ENCODE measurements around the gene FTL.

FTL gene

GRCh38 chr19:48989701-48990291 lies 24.7 kb downstream of the FTL start:
- TF ChIP-seq EZH2phosphoT487 (IDR thresholded peaks at IDR 0.05; ENCODE audit: borderline replicate concordance, low read length) (no peak), CTCF (IDR thresholded peaks at IDR 0.05; ENCODE audit: low read depth, low read length, poor library complexity, severe bottlenecking) (no peak)
- no peaks in the 10 kb centered on the region for H3K9me2 ChIP-seq (replicated peaks; ENCODE audit: control insufficient read depth, low read length)
- no peaks in the 10 kb centered on the region for H3F3A ChIP-seq (ENCODE audit: control insufficient read depth, insufficient read depth)
- peaks cover 32% of the 10 kb centered on the region for H3K36me3 ChIP-seq (ENCODE audit: control insufficient read depth, low read length)
- peaks cover 31% of the 10 kb centered on the region for H3K79me2 ChIP-seq (ENCODE audit: control insufficient read depth, low read length)
- H3K27me3 ChIP-seq (ENCODE audit: control insufficient read depth, low read length) = no peaks in the 10 kb centered on the region
- H4K20me1 ChIP-seq (ENCODE audit: control insufficient read depth, insufficient read depth, low read depth, low read length) = no peaks in the 10 kb centered on the region
- H3K4me1 ChIP-seq (ENCODE audit: control insufficient read depth, low read length) = peaks cover 13% of the 10 kb centered on the region
- H3K27ac ChIP-seq (ENCODE audit: low read depth, low read length) = no peak overlapping the region
- no peaks in the 10 kb centered on the region for H3K9me3 ChIP-seq (ENCODE audit: control insufficient read depth, insufficient read depth, low read length)
- H3K4me2 ChIP-seq (ENCODE audit: low read length) = no peak overlapping the region
- no peak overlapping the region for H3K4me3 ChIP-seq (ENCODE audit: low read length)

GRCh38 chr19:48990400-48990799 lies 25.3 kb downstream of the FTL start:
- no peak overlapping the region for H3K27ac ChIP-seq (ENCODE audit: low read depth, low read length)
- H3F3A ChIP-seq (ENCODE audit: control insufficient read depth, insufficient read depth) = no peaks in the 10 kb centered on the region
- H4K20me1 ChIP-seq (ENCODE audit: control insufficient read depth, insufficient read depth, low read depth, low read length) = no peaks in the 10 kb centered on the region
- peaks cover 19% of the 10 kb centered on the region for H3K4me1 ChIP-seq (ENCODE audit: control insufficient read depth, low read length)
- H3K4me2 ChIP-seq (ENCODE audit: low read length) = no peak overlapping the region
- no peaks in the 10 kb centered on the region for H3K9me2 ChIP-seq (replicated peaks; ENCODE audit: control insufficient read depth, low read length)
- peaks cover 37% of the 10 kb centered on the region for H3K79me2 ChIP-seq (ENCODE audit: control insufficient read depth, low read length)
- TF ChIP-seq CTCF (IDR thresholded peaks at IDR 0.05; ENCODE audit: low read depth, low read length, poor library complexity, severe bottlenecking) = no peak
- TF ChIP-seq EZH2phosphoT487 (IDR thresholded peaks at IDR 0.05; ENCODE audit: borderline replicate concordance, low read length) = no peak
- H3K36me3 ChIP-seq (ENCODE audit: control insufficient read depth, low read length) = peaks cover 32% of the 10 kb centered on the region
- H3K9me3 ChIP-seq (ENCODE audit: control insufficient read depth, insufficient read depth, low read length) = no peaks in the 10 kb centered on the region
- H3K4me3 ChIP-seq (ENCODE audit: low read length) = no peak overlapping the region
- no peaks in the 10 kb centered on the region for H3K27me3 ChIP-seq (ENCODE audit: control insufficient read depth, low read length)

DNA sequence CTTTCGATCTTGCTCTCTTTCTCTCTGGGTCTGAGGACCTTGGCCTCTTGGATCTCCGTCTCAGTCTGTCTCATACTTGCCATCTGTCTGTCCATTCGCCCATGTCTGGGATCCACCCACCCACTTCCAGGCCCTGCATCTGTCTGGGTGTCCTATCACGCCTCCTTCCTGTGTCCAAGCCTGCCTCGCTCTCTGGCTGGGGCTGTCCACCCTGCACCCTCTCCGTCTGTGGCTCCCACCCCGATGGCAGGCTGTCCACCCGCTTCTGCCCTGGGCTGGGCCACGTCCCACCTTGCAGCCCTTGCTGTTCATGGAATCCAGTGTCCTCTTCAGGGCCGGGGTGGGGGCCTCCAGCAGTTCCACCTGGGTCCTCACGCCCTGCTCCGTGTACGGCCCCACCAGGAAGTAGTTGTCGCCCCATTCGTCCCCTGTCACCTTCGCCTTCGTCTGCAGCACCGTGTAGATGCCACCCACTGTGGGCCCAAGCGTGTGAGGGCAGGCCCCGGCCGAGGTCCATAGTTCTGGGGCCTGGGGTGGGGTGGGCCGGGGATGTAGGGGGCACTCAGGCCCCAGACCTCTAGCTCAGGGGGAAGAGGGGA lies 26.0 kb downstream of the FTL start:
- Histone ChIP-seq H3K4me3 (ENCODE audit: low read length) (no peak overlapping the region), H3F3A (ENCODE audit: control insufficient read depth, insufficient read depth) (no peaks in the 10 kb centered on the region), H3K4me2 (ENCODE audit: low read length) (no peak overlapping the region), H3K9me2 (replicated peaks; ENCODE audit: control insufficient read depth, low read length) (no peaks in the 10 kb centered on the region), H4K20me1 (ENCODE audit: control insufficient read depth, insufficient read depth, low read depth, low read length) (no peaks in the 10 kb centered on the region), H3K36me3 (ENCODE audit: control insufficient read depth, low read length) (peaks cover 29% of the 10 kb centered on the region), H3K27me3 (ENCODE audit: control insufficient read depth, low read length) (no peaks in the 10 kb centered on the region), H3K79me2 (ENCODE audit: control insufficient read depth, low read length) (peaks cover 44% of the 10 kb centered on the region), H3K27ac (ENCODE audit: low read depth, low read length) (no peak overlapping the region), H3K4me1 (ENCODE audit: control insufficient read depth, low read length) (peaks cover 20% of the 10 kb centered on the region), H3K9me3 (ENCODE audit: control insufficient read depth, insufficient read depth, low read length) (no peaks in the 10 kb centered on the region)
- no peak for TF ChIP-seq EZH2phosphoT487 (IDR thresholded peaks at IDR 0.05; ENCODE audit: borderline replicate concordance, low read length)
- TF ChIP-seq CTCF (IDR thresholded peaks at IDR 0.05; ENCODE audit: low read depth, low read length, poor library complexity, severe bottlenecking) = no peak
